Coronary artery (tissue), 2 donors: ENCODE results near the gene HOMER2.

Source experiments
- DNase-seq: peaks from one replicate; pipeline ENCODE4 v3.0.0-alpha.2; 2017; ENCODE audit warnings: low spot score
- H3K27ac ChIP-seq, 2 donors: fragments of 200-600 bp; sonication (generic); one replicate each; pipeline ENCODE4 v1.5.1; 2016 to 2019
- H3K4me3 ChIP-seq: fragments of 200-600 bp; sonication (generic); 2 replicates; pipeline ENCODE4 v1.5.1; 2016; ENCODE audit warnings: mild to moderate bottlenecking, moderate library complexity
- TF ChIP-seq, protein P1 (sequence below): fragments of 200-600 bp; sonication (generic); IDR thresholded peaks from one replicate; pipeline ENCODE4 v1.5.1; 2019; ENCODE audit warnings: antibody characterized with exemption

HOMER2 gene

DNA sequence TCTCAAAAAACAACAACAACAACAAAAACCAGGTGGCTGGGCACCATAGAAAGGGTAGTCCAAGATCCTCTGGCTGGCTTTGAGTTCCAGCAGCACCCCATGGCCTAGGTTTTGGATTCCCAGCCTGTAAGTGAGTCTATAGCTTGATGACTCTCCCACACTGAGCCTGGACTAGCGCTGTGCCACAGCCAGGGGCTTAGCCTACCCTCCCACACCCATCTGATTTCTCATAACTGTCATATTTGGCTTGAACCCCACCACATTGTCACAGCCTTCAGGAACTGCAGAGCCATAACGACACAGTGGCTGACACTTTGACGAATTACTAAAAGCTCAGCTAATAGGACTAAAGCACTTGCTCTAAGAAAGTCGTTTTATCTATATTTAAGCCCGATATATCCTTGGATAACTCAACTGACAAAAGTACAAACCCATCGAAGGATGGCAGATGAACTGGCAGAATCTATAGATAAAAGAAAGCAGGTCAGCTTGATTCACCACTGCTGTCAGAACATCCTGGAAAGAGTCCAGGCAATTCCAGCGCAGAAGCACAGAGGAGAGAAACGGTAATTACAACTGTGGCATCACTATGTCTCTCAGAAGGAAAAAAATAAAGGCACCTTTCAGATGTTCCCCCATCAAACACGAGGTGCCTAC lies 62.1 kb downstream of the HOMER2 start:
- no peak for DNase-seq
- no peak overlapping the region for H3K27ac ChIP-seq
- H3K4me3 ChIP-seq = no peak overlapping the region
- TF ChIP-seq, protein P1, sequence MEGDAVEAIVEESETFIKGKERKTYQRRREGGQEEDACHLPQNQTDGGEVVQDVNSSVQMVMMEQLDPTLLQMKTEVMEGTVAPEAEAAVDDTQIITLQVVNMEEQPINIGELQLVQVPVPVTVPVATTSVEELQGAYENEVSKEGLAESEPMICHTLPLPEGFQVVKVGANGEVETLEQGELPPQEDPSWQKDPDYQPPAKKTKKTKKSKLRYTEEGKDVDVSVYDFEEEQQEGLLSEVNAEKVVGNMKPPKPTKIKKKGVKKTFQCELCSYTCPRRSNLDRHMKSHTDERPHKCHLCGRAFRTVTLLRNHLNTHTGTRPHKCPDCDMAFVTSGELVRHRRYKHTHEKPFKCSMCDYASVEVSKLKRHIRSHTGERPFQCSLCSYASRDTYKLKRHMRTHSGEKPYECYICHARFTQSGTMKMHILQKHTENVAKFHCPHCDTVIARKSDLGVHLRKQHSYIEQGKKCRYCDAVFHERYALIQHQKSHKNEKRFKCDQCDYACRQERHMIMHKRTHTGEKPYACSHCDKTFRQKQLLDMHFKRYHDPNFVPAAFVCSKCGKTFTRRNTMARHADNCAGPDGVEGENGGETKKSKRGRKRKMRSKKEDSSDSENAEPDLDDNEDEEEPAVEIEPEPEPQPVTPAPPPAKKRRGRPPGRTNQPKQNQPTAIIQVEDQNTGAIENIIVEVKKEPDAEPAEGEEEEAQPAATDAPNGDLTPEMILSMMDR = no peak

DNA sequence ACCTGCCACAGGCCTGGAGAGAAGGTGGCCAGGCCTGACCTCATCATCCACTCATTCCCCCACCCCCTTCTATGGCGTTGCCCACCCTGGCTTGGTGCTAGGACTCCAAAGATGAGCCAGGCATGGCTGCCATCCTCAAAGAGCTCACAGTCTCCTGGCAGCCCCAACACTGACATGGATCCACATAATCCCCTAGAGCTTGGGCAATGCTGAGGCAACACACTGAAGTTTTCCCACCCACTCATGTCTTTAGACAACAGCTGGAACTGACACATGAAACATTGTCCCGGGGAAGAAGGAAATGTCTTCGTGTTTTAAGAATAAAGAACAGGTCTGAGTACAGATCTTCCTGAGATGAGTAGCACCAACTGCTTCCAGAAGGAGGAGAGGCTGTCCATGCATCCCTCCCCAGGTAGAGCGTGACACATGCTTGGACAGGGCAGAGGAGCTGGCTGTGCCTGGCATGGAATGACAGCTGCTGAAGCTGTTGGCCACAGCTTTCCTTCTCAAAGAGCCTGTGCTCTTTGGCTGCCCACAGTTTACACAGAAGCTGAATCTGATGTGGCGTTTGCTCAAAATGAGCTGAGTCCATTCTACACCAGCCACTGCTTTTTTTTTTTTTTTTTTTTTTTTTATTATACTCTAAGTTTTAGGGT lies 70.1 kb downstream of the HOMER2 start:
- H3K27ac ChIP-seq = no peak overlapping the region
- TF ChIP-seq, protein P1 = no peak
- no peak overlapping the region for H3K4me3 ChIP-seq
- DNase-seq = no peak

DNA sequence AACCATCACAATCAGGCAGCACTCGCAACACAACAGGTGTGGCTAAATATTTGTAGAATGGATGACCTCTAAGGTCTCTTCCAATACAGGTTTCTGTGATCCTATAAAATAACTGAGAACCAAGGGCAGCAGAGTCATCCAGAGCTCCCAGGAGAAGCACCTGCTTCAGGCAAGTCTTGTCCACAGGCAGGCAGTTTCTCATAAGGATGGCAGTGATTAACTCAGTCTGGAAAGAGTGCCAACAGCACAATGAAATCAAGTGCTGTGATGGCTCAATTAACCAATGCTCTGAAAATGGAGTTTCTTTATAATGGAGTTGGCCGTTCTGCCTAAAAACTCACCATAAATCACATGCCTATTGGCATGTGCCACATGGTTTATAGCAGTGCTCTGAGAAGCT lies 70.8 kb downstream of the HOMER2 start:
- no peak overlapping the region for H3K27ac ChIP-seq
- TF ChIP-seq, protein P1 = no peak

GRCh38 chr15:82880704-82881103 lies 71.8 kb downstream of the HOMER2 start:
- no peak overlapping the region for H3K4me3 ChIP-seq
- TF ChIP-seq, protein P1 = no peak
- no peak for DNase-seq
- no peak overlapping the region for H3K27ac ChIP-seq

More for the DNA sequence above, 70.8 kb downstream of the HOMER2 start:
- no peak overlapping the region for H3K4me3 ChIP-seq
- DNase-seq = no peak

DNA sequence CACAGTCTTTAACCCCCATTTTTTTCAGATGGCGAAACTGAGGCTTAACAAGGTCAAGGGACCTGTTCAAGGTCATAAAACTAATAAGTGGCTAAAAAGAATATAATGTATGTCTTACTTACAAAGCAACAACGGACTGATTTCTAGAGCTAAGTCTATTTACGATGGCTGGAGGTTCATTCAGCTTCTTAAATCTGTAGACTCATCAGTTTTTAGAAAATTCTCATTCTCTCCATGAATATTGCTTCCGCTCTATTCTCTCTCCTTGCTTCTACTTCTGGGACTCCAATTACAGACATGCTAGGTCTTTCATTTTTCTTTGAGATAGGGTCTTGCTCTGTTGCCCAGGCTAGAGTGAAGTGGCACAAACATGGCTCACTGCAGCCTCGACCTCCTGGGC lies 74.2 kb downstream of the HOMER2 start:
- DNase-seq = no peak
- Histone ChIP-seq H3K27ac (no peak overlapping the region), H3K4me3 (no peak overlapping the region)
- TF ChIP-seq, protein P1 = no peak

DNA sequence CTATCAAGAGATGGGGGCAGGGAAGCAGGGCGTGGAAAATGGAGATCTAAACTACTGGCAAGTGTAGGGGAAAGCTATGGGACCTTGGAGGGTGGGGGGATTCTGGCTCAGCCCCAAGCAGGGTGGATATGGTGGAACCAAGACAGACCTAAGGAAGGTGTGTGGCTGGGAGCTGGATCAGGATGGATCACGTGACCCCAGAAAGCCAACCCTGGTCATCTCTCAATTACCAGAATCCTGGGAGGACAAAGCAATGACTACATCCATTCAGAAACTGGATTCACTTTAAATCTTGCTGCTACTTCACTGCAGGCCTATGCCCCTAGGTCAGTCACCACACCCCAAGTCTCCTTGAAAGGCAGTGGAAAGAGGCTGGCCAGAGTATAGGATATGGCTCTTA lies 74.7 kb downstream of the HOMER2 start:
- Histone ChIP-seq H3K4me3 (no peak overlapping the region), H3K27ac (no peak overlapping the region)
- no peak for DNase-seq
- TF ChIP-seq, protein P1 = no peak
